Measurements from ENCODE around the gene GPC6. TPM values are rescaled to one million over a fixed set of nuclear protein-coding genes. Genes with fewer than 3 reads are reported as not detected.

Gene GPC6
- total RNA-seq, 1 experiment from 2014 or later = not detected

DNA sequence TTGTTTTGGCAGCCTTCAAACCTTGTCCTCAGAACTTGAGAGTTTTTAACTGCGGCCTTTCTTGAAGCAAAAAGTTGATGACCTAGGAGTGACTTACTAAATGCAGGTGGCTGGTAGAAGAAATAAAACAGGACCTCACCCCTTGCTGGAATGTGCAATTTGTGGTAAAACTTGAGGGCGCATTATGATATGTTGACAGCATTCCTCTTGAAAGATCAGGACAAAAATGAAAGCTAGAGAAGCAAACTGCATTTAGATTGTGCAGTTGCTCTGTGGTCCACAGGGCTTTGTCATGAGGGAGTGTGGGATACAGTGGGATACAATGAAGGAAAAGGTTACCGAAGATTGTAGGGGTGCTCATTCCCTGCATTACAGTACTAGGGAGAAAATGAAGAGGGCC, 504.2 kb downstream of the GPC6 start:
- Histone ChIP-seq H3K4me2 (no peak overlapping the region), H3K4me1 (replicated peaks; ENCODE audit: insufficient read depth) (no peaks in the 10 kb centered on the region), H3K27ac (no peak overlapping the region), H4K20me1 (ENCODE audit: insufficient read depth) (no peaks in the 10 kb centered on the region), H3K36me3 (ENCODE audit: low read depth) (no peaks in the 10 kb centered on the region), H3K4me3 (no peak overlapping the region), H3F3A (ENCODE audit: insufficient read depth, low read depth) (no peaks in the 10 kb centered on the region), H3K79me2 (ENCODE audit: low read depth) (no peaks in the 10 kb centered on the region), H3K9me3 (ENCODE audit: insufficient read depth, low read depth) (no peaks in the 10 kb centered on the region), H3K9me2 (ENCODE audit: insufficient read depth) (no peaks in the 10 kb centered on the region), H3K27me3 (ENCODE audit: insufficient read depth, low read depth) (no peaks in the 10 kb centered on the region), H2AFZ (no peak overlapping the region)
- TF ChIP-seq EZH2 (IDR thresholded peaks at IDR 0.05; ENCODE audit: low read depth) = no peak
- TF ChIP-seq, protein P1, sequence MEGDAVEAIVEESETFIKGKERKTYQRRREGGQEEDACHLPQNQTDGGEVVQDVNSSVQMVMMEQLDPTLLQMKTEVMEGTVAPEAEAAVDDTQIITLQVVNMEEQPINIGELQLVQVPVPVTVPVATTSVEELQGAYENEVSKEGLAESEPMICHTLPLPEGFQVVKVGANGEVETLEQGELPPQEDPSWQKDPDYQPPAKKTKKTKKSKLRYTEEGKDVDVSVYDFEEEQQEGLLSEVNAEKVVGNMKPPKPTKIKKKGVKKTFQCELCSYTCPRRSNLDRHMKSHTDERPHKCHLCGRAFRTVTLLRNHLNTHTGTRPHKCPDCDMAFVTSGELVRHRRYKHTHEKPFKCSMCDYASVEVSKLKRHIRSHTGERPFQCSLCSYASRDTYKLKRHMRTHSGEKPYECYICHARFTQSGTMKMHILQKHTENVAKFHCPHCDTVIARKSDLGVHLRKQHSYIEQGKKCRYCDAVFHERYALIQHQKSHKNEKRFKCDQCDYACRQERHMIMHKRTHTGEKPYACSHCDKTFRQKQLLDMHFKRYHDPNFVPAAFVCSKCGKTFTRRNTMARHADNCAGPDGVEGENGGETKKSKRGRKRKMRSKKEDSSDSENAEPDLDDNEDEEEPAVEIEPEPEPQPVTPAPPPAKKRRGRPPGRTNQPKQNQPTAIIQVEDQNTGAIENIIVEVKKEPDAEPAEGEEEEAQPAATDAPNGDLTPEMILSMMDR (conservative IDR thresholded peaks at IDR 0.05) = no peak
- CTCF ChIA-PET = no interaction called here
- intact Hi-C loops (cut with micrococcal nuclease; ENCODE audit: unreplicated experiment) = no loop called here
- no TSS peak for BruUV-seq (replicated peaks)
- POLR2A ChIA-PET (ENCODE audit: unreplicated experiment) = no interaction called here
- DNase-seq = no peak

DNA sequence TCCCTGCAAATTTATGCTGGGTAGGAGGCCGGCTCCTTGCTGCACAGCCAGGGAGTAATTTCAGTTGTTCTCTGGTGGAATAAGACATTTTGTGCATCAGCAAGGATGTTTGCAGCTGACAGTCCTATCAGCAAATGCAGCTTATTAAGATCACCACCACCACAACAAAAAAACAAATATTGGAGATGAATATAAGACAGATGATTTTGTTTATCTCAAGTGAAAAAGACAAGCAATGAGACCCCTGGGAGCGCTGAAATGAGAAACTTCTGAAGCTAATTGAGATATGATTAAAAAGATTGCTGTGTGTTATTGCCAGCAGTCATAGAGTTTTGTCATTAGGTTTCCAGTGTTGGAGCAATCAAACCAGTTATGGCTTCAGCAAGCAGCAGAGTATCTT, 505.6 kb downstream of the GPC6 start:
- no peak overlapping the region for H3K4me3 ChIP-seq
- no peaks in the 10 kb centered on the region for H4K20me1 ChIP-seq (ENCODE audit: insufficient read depth)
- intact Hi-C loops (cut with micrococcal nuclease; ENCODE audit: unreplicated experiment) = no loop called here
- POLR2A ChIA-PET (ENCODE audit: unreplicated experiment) = no interaction called here
- H3F3A ChIP-seq (ENCODE audit: insufficient read depth, low read depth) = no peaks in the 10 kb centered on the region
- CTCF ChIA-PET = no interaction called here
- BruUV-seq (replicated peaks) = no TSS peak
- no peaks in the 10 kb centered on the region for H3K36me3 ChIP-seq (ENCODE audit: low read depth)
- H3K4me1 ChIP-seq (replicated peaks; ENCODE audit: insufficient read depth) = no peaks in the 10 kb centered on the region
- H3K27ac ChIP-seq = no peak overlapping the region
- H3K9me2 ChIP-seq (ENCODE audit: insufficient read depth) = no peaks in the 10 kb centered on the region; the same call in 1 of the 2 replicates
- no peak for DNase-seq
- no peaks in the 10 kb centered on the region for H3K9me3 ChIP-seq (ENCODE audit: insufficient read depth, low read depth)
- H3K79me2 ChIP-seq (ENCODE audit: low read depth) = no peaks in the 10 kb centered on the region
- H2AFZ ChIP-seq = no peak overlapping the region
- H3K4me2 ChIP-seq = no peak overlapping the region
- H3K27me3 ChIP-seq (ENCODE audit: insufficient read depth, low read depth) = no peaks in the 10 kb centered on the region
- TF ChIP-seq, protein P1 (conservative IDR thresholded peaks at IDR 0.05) = no peak
- no peak for TF ChIP-seq EZH2 (IDR thresholded peaks at IDR 0.05; ENCODE audit: low read depth)

DNA sequence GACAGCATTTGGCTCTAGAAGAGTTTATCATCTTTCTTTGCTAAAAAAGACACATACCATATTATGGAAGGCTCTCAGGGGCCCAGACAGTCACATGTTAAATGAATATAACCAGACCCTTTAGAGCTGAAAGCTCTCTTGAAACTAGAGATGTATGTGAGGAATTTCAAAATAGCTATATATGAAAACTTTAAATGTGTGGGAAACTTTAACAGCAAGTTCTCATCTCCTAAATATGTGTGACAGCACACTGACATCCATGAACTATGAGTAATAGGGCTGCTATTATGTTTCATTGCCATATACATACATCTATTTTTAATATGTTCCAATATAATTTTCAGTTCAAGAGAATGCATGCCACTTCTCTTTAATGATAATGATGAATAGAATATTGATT, 509.5 kb downstream of the GPC6 start:
- no peaks in the 10 kb centered on the region for H3K4me1 ChIP-seq (replicated peaks; ENCODE audit: insufficient read depth)
- no peaks in the 10 kb centered on the region for H3K79me2 ChIP-seq (ENCODE audit: low read depth)
- no peaks in the 10 kb centered on the region; the same call in 1 of the 2 replicates for H3K9me2 ChIP-seq (ENCODE audit: insufficient read depth)
- DNase-seq = no peak
- no peak overlapping the region for H3K27ac ChIP-seq
- no peaks in the 10 kb centered on the region for H4K20me1 ChIP-seq (ENCODE audit: insufficient read depth)
- no peak overlapping the region for H3K4me3 ChIP-seq
- H3K9me3 ChIP-seq (ENCODE audit: insufficient read depth, low read depth) = no peaks in the 10 kb centered on the region
- ChIA-PET POLR2A (ENCODE audit: unreplicated experiment) (no interaction called here), CTCF (no interaction called here)
- BruUV-seq (replicated peaks) = no TSS peak
- H2AFZ ChIP-seq = no peak overlapping the region
- intact Hi-C loops (cut with micrococcal nuclease; ENCODE audit: unreplicated experiment) = no loop called here
- TF ChIP-seq EZH2 (IDR thresholded peaks at IDR 0.05; ENCODE audit: low read depth) = no peak
- TF ChIP-seq, protein P1 (conservative IDR thresholded peaks at IDR 0.05) = no peak
- no peaks in the 10 kb centered on the region for H3K27me3 ChIP-seq (ENCODE audit: insufficient read depth, low read depth)
- H3K4me2 ChIP-seq = no peak overlapping the region
- no peaks in the 10 kb centered on the region for H3F3A ChIP-seq (ENCODE audit: insufficient read depth, low read depth)
- H3K36me3 ChIP-seq (ENCODE audit: low read depth) = no peaks in the 10 kb centered on the region
